HG03520 (cell line): ENCODE results near the gene CLDN16.

Experiments
- ATAC-seq: cut with Tn5 transposase; IDR thresholded peaks from one replicate; pipeline ENCODE4 v1.9.1; 2021; ENCODE audit warnings: mild to moderate bottlenecking, moderate library complexity; ENCODE audit not compliant: unreplicated experiment

Gene CLDN16

DNA sequence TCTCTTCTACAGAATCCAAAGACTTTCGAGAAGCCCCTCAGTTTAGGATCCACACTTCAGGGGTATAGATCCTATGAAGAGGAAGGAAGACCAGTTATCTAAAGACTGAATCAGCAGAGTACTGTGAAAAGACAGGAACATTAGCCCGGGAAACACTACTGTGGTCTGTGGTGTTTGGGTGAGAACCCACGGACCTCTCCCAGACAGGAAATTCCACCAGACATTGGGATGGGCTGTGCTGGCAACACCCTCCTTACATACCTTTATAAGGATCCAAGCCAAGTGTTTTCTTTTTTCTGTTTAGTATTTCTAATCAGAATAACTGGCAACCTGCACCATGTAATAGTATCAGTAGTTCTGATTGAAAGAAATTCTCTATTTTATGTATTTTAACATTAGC is 47.7 kb downstream of the CLDN16 start:
- no peak for ATAC-seq

- ATAC-seq, result no peak
Observed at GRCh38 chr3:190436331-190436730, 48.4 kb downstream of the CLDN16 start.

DNA sequence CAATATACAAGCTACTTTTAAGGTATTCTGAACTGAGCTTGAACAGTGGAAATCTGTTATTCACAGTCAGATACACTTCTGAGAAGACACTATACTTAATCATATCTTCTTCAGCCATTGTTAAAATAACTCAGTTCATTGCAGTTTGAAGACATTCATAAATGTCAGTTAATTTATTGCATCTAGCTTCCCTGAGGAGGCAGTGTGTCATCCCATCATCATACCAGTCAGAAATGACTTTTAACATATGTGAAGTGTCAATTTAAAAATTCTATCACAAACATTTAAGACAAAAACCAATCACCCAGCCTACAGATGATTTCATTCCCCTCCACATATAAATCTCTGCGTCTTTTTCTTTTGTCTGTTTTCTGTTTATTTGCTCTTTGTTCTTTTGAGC is 54.3 kb downstream of the CLDN16 start:
- ATAC-seq, result no peak

DNA sequence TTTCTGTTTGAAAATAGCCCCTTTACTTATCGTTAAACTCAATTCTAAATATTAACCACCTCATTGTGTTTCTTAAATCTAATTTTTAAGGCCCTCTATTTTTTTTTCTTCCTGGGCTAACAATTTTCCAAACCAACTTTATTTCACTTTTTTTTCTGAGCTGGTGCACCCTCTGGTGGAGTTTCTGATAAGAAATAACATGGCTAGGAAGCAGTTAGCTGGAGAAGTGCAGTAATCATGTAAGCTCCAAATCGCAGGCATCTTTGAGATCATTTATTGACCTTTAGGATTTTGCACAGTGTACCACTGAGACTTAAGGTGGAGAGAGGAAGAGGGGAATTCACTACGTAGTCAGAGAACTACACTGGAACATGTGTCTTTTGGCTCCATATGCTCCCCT is 55.3 kb downstream of the CLDN16 start:
- ATAC-seq, result no peak

DNA sequence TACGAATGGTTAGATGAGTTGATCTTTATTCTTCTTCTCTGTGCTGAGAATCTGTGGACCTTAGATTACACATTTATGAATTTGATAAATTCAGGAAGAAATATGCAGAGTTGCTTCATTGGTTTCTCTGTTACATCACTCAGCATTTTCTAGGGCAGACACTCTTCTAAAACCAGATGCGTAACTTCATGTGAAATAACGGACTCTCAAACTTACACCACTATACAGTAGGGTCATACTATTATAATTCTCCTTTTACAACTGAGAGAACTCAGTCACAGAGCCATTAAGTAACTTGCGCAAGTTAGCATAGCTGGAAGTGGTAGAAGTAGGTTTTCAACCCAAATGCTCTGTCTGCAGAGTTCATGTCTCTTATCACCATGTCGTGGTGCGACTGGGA is 56.0 kb downstream of the CLDN16 start:
- ATAC-seq, result no peak

- no peak for ATAC-seq
Observed at GRCh38 chr3:190444576-190445145, 56.7 kb downstream of the CLDN16 start.

GRCh38 chr3:190446573-190447279 is 58.8 kb downstream of the CLDN16 start:
- no peak for ATAC-seq

DNA sequence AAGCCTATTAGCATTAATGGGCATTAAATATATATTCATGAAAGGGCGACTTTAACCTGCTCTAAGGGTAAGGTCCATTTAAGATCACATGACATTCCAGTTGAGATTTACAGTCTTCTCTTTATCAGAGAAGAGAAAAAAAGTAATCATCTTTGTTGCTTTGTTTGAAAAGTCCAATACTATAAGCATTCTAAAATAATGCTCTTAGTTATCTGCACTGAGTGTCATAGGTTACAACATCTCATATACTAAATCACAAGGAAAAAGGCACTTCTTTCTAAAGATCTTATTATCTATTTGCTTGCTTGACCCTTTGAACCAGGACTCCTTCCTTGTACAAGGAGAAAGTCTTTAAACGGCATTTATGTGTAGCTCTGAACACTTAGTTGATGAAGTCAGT is 60.3 kb downstream of the CLDN16 start:
- ATAC-seq, result no peak

GRCh38 chr3:190449801-190450200 is 61.8 kb downstream of the CLDN16 start, which contains the start of gene TMEM207:
TMEM207 (minus strand) TSS chr3:190449901; CDS start chr3:190449809, 92 bp downstream.
- ATAC-seq, result no peak

- no peak for ATAC-seq
Observed at GRCh38 chr3:190455828-190456227, 67.9 kb downstream of the CLDN16 start.

GRCh38 chr3:190456770-190457169 is 68.8 kb downstream of the CLDN16 start:
- ATAC-seq, result no peak

- ATAC-seq, result no peak
Observed at GRCh38 chr3:190458040-190458439, 70.1 kb downstream of the CLDN16 start.
